ENCODE data around the gene ACOT8. TPM values are rescaled to one million over a fixed set of nuclear protein-coding genes. Genes with fewer than 3 reads are reported as not detected.

ACOT8 gene
- total and polyA plus RNA-seq, 10 of the 15 experiments (the other 5 are each of a cell fraction or from before 2014, with no cell fraction given) = 5.1 to 47.9 (median 31.8) TPM

GRCh38 chr20:45823949-45824835 lies 33.0 kb downstream of the ACOT8 start:
- Histone ChIP-seq H3K4me3 (no peak overlapping the region), H3K79me2 (ENCODE audit: control insufficient read depth, insufficient read depth, low read length) (no peaks in the 10 kb centered on the region), H3K4me1 (ENCODE audit: control insufficient read depth, insufficient read depth, low read length) (peaks cover 5% of the 10 kb centered on the region; the same call in 1 of the 2 replicates), H3K9ac (ENCODE audit: control insufficient read depth, insufficient read depth, low read length) (no peak overlapping the region), H3K27me3 (replicated peaks in 1 of 2; ENCODE audit: control insufficient read depth in 2 of 2, insufficient read depth in 2 of 2, low read length in 1 of 2) (no peaks in the 10 kb centered on the region; a peak in 2 of 4 replicates), H3K27ac (ENCODE audit: control insufficient read depth, insufficient read depth) (no peak overlapping the region), H3K9me3 (replicated peaks; ENCODE audit: control insufficient read depth, insufficient read depth, low read length) (no peaks in the 10 kb centered on the region), H3K36me3 (ENCODE audit: control insufficient read depth in 2 of 2, insufficient read depth in 2 of 2, low read length in 1 of 2) (no peaks in the 10 kb centered on the region), H2AFZ (ENCODE audit: control insufficient read depth, low read depth, low read length) (peak overlapping the region; percentile 58), H4K20me1 (ENCODE audit: control insufficient read depth, insufficient read depth) (no peaks in the 10 kb centered on the region), H3K4me2 (ENCODE audit: control insufficient read depth, insufficient read depth) (peak overlapping the region; percentile 56)
- TF ChIP-seq NFIC (IDR thresholded peaks at IDR 0.05; ENCODE audit: low read depth, low read length) = no peak
- TF ChIP-seq CREM (IDR thresholded peaks at IDR 0.05; ENCODE audit: low read depth) = no peak
- TF ChIP-seq USF1 (IDR thresholded peaks at IDR 0.05; ENCODE audit: borderline replicate concordance, extremely low read length, insufficient read depth, low read depth, low read length) = peak; percentile 27
- TF ChIP-seq MYC (IDR thresholded peaks at IDR 0.05; ENCODE audit: insufficient read depth, insufficient read length, insufficient replicate concordance, low read length, severe bottlenecking) = no peak
- TF ChIP-seq SREBF1 (IDR thresholded peaks at IDR 0.05; ENCODE audit: low read length) = no peak
- TF ChIP-seq BHLHE40 (IDR thresholded peaks at IDR 0.05; ENCODE audit: borderline replicate concordance in 1 of 2, low read depth in 2 of 2, low read length in 1 of 2) = peak in 1 of 2 experiments; percentile 52; a peak in 2 of 4 replicates
- TF ChIP-seq E2F8 (IDR thresholded peaks at IDR 0.05; ENCODE audit: low read depth, partially characterized antibody) = no peak
- peak; percentile 37; the same call in 1 of the 2 replicates for TF ChIP-seq IKZF1 (conservative IDR thresholded peaks at IDR 0.05)
- TF ChIP-seq SMC3 (IDR thresholded peaks at IDR 0.05; ENCODE audit: borderline replicate concordance, low read length) = peak; percentile 47; the same call in 1 of the 2 replicates
- peak; percentile 28 to 54 (median 51); a peak in 4 of 6 replicates for TF ChIP-seq CTCF (IDR thresholded peaks at IDR 0.05 in 2 of 3, conservative IDR thresholded peaks at IDR 0.05 in 1 of 3; ENCODE audit: control insufficient read depth in 2 of 3, extremely low read depth in 1 of 3, insufficient read depth in 1 of 3, low read depth in 3 of 3, low read length in 3 of 3)
- ChIA-PET SMC1A (ENCODE audit: uncharacterized antibody, unreplicated experiment) (interaction anchor here (1.0 kb wide), 1 partner anchor 141 kb away, joined by 6 read pairs; no protein-coding TSS in a partner anchor), CTCF (interaction anchor here (0.7 to 3.0 kb wide), 13 partner anchors 11 to 163 kb away, joined by 3 to 12 read pairs (median 5); partner anchors contain the start of gene UBE2C), RAD21 (ENCODE audit: unreplicated experiment) (interaction anchor here (0.6 to 1.7 kb wide), 7 partner anchors 11 to 147 kb away, joined by 3 to 6 read pairs (median 3); no protein-coding TSS in a partner anchor), POLR2A (interaction anchor here (0.6 to 0.9 kb wide), 2 partner anchors 56 to 112 kb away, joined by 3 to 4 read pairs; no protein-coding TSS in a partner anchor)
- ATAC-seq (peak; percentile 85), FAIRE-seq (no peak), DNase-seq (ENCODE audit: low read depth, low spot score) (no peak)
- 35% methylated on average over 53 of the region's 57 CpGs for WGBS (ENCODE audit: insufficient coverage, insufficient replicate concordance, low lambda C conversion rate, missing lambda C conversion rate)
- in situ Hi-C loops (cut with MboI) = loop anchor here (25.0 kb wide), 1 partner anchor 538 kb away; no protein-coding TSS in a partner anchor
- BruUV-seq (replicated peaks) = no TSS peak
- intact Hi-C loops (cut with micrococcal nuclease; ENCODE audit: unreplicated experiment) = no loop called here

Data from GM12878 (cell line).